ENCODE results near the gene HRH1.

The HRH1 gene

DNA sequence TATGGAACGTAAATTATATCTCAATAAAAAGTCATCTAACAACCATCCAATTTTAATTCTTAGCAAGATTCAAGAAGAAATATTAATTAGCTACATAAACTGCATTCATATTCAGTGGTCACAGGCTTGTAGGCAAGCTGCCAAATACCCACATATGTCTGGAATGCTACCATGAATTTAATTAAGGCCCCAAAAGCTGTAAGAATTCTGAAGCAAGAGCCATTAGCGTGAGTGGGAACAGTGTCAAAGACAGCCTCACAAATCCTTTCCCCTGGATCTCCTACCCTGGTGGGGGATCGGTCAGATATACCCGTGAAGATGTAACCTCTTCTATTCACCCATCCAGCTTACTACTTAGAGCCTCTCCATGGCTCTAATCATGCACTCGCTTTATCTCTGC lies 157.9 kb downstream of the HRH1 start:
- DNase-seq (ENCODE audit: extremely low read depth in 1 of 2, low read depth in 1 of 2) = no peak

All from activated CD8-positive, alpha-beta memory T cell treated with anti-CD3 and anti-CD28 coated beads for 1 hour (primary cell).